GM19468 (cell line): ENCODE results near the gene CLEC14A.

ENCODE experiments used
- ATAC-seq: cut with Tn5 transposase; IDR thresholded peaks from one replicate; pipeline ENCODE4 v1.9.1; 2021; ENCODE audit warnings: mild to moderate bottlenecking, moderate library complexity, moderate number of reproducible peaks; ENCODE audit not compliant: unreplicated experiment; ENCODE audit errors: extremely low read depth

CLEC14A gene

DNA sequence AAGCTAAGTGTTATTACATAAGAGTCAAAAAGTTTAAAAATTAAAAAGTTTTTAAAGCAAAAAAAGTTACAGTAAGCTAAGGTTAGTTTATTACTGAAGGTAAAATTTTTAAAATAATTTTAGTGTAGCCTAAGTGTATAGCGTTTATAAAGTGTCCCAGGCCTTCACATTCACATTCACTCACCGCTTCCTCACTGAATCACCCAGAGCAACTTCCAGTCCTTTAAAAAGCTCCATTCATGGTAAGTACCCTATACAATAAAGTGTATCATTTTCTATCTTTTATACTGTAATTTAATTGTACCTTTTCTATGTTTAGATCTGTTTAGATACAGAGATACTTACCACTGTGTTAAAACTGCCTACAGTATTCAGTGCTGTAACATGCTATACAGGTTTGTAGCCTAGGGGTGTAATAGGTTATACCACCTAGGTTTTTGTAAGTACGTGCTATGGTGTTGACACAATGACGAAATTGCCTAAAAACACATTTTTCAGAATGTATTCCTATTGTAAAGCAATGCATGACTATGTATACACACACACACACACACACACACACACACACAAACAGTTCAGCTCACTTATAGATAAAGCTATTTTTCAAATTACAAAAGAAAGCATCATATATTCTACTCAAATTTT lies 3.7 kb downstream of the CLEC14A start:
- no peak for ATAC-seq

GRCh38 chr14:38250331-38250730 lies 5.6 kb downstream of the CLEC14A start:
- ATAC-seq = no peak

DNA sequence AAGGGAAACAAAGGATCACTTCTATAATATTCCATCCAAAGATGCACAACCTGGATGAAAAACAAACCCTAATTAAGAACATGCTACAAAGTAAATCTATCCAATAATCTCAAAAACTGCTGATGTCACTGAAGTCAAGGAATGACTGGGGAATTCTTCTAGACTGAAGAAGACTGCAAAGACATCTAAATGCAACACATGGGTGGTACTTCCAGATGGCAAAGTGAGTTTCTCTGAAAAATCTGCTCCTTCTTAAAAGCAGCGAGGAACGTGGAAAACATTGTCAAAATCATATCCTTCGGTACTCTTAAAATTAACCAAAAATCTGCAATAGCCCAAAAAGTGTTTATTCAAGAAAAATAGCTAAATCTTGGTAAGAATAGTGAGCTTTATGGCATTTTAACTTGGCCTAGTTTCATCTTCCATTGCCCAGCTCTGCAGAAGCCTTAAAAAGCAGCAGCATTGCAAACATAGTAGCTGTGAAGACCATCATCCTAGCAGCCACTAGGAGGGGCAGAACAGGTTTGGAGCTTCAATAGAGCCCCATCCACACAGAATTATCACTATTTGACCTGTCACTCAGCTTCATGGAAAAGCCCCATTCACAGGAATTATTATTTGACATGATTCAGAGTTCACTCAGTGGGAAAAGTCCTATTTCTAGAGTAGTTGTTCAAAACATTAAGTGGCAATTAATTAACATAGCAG lies 7.4 kb downstream of the CLEC14A start:
- no peak for ATAC-seq

GRCh38 chr14:38243696-38244240 lies 12.1 kb downstream of the CLEC14A start:
- ATAC-seq = no peak

DNA sequence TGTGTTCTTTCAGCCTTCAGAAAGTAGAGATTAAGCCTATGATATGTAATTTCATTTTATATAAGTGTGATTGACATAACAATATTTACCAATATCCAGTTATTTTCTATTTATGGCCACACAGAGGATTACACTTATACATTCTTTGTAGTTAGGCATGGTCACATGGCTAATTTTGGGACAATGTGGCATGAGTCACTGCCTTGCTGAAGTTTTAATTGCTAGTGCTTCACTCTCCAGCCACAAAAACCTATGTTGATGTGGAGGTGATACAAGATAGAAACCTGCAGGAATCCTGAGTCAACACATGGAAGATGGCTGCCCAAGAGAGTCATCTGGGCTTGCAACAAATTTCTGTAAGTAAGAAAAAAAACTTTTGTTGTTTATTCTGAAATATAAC lies 17.0 kb downstream of the CLEC14A start:
- ATAC-seq = no peak

DNA sequence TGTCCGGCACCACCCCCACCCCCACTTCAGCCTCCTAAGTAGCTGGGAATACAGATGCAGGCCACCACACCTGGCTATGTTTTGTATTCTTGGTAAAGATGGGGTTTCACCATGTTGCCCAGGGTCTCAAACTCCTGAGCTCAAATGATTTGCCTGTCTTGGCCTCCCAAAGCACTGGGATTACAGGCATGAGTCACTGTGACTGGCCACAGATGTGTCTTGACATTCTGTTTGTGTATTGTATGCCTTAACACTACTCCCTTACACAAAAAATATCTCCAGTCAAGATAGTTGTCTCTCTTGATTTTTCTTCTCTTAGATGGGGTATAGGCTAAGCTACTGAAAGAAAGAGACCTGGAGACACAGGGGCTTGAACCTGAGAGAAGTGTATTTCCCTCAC lies 17.6 kb downstream of the CLEC14A start:
- no peak for ATAC-seq

- no peak for ATAC-seq
These were observed 22.7 kb downstream of the CLEC14A start for GRCh38 chr14:38233218-38233617.

- ATAC-seq = no peak
These were observed 29.5 kb downstream of the CLEC14A start for GRCh38 chr14:38226366-38226765.

- ATAC-seq = no peak
These were observed 29.9 kb downstream of the CLEC14A start for GRCh38 chr14:38225946-38226345.

DNA sequence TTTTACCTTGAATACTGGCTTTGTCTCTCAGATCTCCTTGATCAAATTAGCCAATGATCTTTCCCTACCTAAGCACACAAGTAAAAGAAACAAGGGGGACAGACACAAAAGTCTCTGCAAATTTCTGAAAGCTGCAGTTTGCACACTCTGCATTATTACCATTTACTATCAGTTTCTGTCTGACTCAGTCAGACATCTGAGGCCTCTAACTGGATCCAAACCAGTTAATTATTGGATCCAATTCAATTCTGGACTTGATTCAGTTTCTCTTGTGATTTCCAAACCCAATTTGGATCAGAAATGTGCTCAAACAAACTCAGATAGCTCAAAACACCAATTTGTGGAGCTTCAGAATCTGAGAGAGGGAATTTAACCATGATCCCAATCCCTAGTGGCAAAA lies 31.6 kb downstream of the CLEC14A start:
- no peak for ATAC-seq

GRCh38 chr14:38221077-38221476 lies 34.8 kb downstream of the CLEC14A start:
- ATAC-seq = no peak

- ATAC-seq = no peak
These were observed 38.3 kb downstream of the CLEC14A start for GRCh38 chr14:38217553-38217952.

DNA sequence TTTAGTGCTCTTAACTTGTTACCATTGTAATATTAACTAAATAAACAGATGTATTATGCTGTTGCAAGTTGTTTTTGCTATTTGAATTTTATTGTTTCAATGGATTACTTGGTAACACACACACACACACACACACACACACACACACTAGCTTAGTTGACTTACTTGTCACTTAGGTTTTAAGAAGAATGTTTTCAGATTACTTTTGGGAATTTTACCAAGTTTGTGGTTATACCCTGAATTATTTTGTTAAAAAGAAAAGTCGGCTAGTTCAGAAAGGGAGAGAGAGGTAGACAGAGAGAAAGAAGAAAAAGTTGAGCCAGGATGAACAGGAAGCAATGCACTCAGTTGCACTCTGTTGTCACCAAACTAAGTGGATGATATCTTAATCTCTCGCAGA lies 42.9 kb downstream of the CLEC14A start:
- no peak for ATAC-seq

DNA sequence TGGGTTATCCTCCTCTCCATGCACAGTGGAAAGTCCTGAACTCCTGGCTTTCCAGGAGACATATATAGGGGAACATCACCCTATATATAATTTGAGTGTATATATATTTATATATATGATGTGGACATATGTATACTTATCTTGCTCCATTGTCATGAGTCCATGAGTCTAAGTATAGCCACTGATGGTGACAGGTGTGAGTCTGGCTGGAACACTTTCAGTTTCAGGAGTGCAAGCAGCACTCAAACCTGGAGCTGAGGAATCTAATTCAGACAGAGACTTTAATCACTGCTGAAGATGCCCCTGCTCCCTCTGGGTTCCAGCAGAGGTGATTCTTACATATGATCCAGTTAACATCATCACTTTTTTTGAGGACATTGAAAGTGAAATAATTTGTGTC lies 43.8 kb downstream of the CLEC14A start:
- no peak for ATAC-seq

- ATAC-seq = no peak
These were observed 44.6 kb downstream of the CLEC14A start for GRCh38 chr14:38211255-38211735.

DNA sequence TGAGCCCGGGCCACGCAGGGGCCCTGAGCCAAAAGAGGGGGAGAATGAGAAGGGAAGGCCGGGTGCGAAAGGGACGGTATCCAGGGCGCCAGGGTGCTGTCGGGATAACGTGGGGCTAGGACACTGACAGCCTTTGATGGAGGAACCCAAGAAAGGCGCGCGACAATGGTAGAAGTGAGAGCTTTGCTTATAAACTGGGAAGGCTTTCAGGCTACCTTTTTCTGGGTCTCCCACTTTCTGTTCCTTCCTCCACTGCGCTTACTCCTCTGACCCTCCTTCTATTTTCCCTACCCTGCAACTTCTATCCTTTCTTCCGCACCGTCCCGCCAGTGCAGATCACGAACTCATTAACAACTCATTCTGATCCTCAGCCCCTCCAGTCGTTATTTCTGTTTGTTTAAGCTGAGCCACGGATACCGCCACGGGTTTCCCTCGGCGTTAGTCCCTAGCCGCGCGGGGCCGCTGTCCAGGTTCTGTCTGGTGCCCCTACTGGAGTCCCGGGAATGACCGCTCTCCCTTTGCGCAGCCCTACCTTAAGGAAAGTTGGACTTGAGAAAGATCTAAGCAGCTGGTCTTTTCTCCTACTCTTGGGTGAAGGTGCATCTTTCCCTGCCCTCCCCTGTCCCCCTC lies 45.2 kb downstream of the CLEC14A start:
- no peak for ATAC-seq

GRCh38 chr14:38209572-38210557 lies 46.0 kb downstream of the CLEC14A start:
- no peak for ATAC-seq

DNA sequence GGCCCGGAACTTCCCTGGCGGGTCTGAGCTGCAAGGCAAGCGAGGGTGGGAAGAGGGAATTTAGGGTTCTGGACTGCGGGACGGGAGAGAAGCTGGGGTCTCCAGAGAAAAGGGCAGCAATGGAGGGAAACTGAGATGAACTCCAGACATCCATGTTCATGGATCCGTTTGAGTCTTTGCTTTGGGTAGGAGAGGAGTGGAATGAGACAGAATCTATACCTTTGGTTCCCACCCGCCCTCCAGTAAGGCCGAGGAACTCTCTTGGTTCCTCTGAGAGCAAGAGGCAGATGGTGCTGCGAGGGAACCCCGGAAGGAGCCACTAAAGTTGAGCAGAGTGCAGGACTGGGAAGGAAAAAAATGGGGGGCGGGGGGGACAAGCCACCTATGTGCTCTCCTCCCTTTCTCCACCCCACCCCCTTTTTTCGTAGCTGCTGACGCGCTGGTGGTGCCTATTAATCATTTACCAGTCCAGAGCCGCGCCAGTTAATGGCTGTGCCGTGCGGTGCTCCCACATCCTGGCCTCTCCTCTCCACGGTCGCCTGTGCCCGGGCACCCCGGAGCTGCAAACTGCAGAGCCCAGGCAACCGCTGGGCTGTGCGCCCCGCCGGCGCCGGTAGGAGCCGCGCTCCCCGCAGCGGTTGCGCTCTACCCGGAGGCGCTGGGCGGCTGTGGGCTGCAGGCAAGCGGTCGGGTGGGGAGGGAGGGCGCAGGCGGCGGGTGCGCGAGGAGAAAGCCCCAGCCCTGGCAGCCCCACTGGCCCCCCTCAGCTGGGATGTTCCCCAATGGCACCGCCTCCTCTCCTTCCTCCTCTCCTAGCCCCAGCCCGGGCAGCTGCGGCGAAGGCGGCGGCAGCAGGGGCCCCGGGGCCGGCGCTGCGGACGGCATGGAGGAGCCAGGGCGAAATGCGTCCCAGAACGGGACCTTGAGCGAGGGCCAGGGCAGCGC lies 47.0 kb downstream of the CLEC14A start:
- ATAC-seq = no peak
